ENCODE measurements around the gene RIT2.

GRCh38 chr18:43067570-43067969 is 47.9 kb downstream of the RIT2 start:
- TF ChIP-seq, protein P1, sequence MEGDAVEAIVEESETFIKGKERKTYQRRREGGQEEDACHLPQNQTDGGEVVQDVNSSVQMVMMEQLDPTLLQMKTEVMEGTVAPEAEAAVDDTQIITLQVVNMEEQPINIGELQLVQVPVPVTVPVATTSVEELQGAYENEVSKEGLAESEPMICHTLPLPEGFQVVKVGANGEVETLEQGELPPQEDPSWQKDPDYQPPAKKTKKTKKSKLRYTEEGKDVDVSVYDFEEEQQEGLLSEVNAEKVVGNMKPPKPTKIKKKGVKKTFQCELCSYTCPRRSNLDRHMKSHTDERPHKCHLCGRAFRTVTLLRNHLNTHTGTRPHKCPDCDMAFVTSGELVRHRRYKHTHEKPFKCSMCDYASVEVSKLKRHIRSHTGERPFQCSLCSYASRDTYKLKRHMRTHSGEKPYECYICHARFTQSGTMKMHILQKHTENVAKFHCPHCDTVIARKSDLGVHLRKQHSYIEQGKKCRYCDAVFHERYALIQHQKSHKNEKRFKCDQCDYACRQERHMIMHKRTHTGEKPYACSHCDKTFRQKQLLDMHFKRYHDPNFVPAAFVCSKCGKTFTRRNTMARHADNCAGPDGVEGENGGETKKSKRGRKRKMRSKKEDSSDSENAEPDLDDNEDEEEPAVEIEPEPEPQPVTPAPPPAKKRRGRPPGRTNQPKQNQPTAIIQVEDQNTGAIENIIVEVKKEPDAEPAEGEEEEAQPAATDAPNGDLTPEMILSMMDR (IDR thresholded peaks at IDR 0.05) = no peak
- no peak for TF ChIP-seq POLR2AphosphoS5 (IDR thresholded peaks at IDR 0.05)
